Gastroesophageal sphincter (tissue), 3 donors: ENCODE results near the gene GOLGA6L26.
"Not testable (repeated sequence)": the region's sequence is repeated elsewhere in the genome, so short reads cannot be mapped to it uniquely, and the experiment has no call there.

Experiments used
- CTCF ChIP-seq, 4 experiments: fragments of 200-600 bp in 2 of 4; fragments of 450-650 bp in 2 of 4; sonication (generic) in 1 of 4; IDR thresholded peaks; one replicate each; pipeline ENCODE4 v1.5.1; 2017 to 2019; ENCODE audit warnings: antibody characterized with exemption in 4 of 4, mild to moderate bottlenecking in 2 of 4, moderate library complexity in 2 of 4
- POLR2A ChIP-seq, 2 donors: fragments of 450-650 bp; IDR thresholded peaks; one replicate each; pipeline ENCODE4 v1.6.1; 2017; ENCODE audit warnings: antibody characterized with exemption in 2 of 2, mild to moderate bottlenecking in 2 of 2, moderate library complexity in 1 of 2
- POLR2AphosphoS5 ChIP-seq: sonication (generic); formaldehyde crosslinking; IDR thresholded peaks from one replicate; pipeline ENCODE4 v1.6.1; 2017; ENCODE audit warnings: antibody characterized with exemption

GRCh38 chr15:23378946-23379345, 45.0 kb upstream of the GOLGA6L26 start:
- TF ChIP-seq POLR2AphosphoS5; CTCF (IDR thresholded peaks at IDR 0.05); POLR2A (IDR thresholded peaks at IDR 0.05): not testable (repeated sequence)
